GM12801 (cell line): ENCODE data around the gene ATP8B3.

Source experiments
- TF ChIP-seq, protein P1 (sequence below): IDR thresholded peaks from one replicate; pipeline ENCODE4 v1.5.1; 2011; ENCODE audit warnings: control low read depth; ENCODE audit not compliant: insufficient read length; ENCODE audit errors: extremely low read depth

ATP8B3 gene

DNA sequence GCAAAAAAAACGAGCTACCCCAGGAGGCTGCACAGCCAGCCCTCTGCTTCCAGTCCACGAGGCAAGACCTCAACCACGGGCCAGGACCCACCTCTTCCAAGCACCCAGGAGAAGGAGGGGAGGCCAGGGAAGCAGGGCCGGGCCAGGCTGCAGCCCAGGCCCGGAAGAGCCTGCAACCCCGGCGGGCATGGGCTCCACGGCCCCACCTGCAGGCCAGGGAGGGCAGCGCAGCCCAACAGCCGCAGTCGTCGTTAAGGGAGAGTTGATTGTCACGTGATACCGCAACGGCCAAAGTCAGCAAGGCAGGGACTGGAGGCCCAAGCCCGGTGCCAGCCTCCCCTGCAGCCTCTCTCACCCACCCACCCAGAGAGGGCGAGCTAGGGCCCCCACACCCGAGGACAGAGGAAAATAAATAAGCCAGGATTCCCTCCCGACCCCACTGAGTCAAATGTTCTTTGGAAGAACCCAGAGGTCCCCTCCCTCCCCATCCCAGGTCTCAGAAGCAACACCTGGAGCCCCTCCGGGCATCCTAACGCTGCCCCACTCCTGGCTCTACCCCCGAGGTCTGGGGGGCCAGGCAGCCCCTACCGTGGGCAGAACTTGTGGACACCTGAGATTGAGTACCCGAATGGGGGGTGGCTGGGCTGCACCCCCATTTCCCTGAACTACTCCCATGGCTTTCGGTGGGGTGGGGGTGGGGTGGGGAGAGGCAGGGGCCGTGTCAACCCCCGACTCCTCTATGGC, 41.4 kb upstream of the ATP8B3 start:
- TF ChIP-seq, protein P1, sequence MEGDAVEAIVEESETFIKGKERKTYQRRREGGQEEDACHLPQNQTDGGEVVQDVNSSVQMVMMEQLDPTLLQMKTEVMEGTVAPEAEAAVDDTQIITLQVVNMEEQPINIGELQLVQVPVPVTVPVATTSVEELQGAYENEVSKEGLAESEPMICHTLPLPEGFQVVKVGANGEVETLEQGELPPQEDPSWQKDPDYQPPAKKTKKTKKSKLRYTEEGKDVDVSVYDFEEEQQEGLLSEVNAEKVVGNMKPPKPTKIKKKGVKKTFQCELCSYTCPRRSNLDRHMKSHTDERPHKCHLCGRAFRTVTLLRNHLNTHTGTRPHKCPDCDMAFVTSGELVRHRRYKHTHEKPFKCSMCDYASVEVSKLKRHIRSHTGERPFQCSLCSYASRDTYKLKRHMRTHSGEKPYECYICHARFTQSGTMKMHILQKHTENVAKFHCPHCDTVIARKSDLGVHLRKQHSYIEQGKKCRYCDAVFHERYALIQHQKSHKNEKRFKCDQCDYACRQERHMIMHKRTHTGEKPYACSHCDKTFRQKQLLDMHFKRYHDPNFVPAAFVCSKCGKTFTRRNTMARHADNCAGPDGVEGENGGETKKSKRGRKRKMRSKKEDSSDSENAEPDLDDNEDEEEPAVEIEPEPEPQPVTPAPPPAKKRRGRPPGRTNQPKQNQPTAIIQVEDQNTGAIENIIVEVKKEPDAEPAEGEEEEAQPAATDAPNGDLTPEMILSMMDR, result no peak

DNA sequence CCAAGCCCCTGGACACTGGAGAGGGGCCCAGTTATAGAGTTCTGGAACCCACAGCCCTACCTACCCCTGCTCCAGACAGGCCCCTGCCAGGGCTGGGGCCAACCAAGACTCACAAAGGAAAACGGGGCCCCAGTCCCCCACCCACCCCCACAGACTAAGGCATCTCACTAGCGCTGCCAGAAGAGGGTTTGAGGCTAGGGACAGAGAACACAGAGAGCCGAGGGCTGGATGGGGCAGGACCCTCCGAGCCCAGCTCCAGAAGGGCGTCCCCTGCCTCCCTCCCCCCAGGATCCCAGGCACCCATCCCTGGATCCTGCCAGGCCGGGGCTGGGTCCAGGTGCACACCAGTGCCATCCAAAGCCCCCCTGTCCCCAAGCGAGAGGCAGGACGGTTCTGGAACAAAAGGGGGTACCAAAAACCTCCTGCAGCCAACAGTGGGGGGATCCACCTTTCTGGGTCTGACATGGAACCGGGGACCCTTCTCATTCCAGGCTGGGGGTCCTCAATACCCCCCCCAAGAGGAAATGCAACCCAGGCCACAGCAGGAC, 40.6 kb upstream of the ATP8B3 start:
- TF ChIP-seq, protein P1, result no peak

DNA sequence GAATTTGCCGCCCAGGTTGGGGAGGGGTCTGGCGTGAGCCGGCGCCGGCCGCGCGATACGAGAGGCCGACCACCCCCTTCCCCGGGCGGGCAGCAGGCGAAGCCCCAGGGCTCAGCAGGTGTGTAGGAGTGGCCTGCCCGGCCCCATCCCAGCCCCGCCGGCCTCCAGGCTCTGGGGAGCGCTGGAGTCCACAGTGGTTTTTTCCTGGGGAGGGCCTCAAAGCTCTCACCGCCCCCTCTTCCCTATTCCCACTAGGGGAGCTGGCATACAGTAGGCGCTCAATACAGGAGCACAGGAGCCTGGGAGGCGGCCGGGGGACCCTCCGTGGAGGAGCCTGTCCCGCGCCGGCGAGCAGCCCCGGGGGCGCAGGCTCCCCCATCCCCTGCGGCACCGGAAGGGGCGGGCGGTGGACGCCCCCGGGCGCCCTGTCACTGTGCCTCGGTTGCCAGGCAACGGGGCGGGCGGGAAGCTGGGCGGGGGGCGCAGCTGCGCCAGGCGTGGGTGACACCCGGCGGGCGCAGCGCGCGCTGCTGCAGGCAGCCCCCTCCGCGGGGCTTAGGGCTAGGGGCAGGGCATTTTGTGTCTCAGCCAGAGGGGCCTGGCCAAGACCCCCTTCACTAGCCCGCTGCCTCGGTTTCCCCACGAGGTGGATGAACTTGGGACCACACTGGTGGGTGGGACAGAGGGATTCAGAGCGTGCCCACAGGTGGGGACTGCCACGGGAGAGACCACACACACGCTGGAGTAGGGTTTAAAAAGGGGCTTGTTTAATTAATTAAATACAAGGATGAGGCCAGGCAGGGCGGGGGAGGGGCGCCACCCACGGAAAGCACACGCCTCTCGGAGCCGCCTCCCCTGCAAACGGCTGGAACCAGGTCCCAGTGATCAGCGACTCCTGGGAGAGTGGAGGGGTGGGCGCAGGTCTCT, 39.8 kb upstream of the ATP8B3 start:
- TF ChIP-seq, protein P1, result no peak

DNA sequence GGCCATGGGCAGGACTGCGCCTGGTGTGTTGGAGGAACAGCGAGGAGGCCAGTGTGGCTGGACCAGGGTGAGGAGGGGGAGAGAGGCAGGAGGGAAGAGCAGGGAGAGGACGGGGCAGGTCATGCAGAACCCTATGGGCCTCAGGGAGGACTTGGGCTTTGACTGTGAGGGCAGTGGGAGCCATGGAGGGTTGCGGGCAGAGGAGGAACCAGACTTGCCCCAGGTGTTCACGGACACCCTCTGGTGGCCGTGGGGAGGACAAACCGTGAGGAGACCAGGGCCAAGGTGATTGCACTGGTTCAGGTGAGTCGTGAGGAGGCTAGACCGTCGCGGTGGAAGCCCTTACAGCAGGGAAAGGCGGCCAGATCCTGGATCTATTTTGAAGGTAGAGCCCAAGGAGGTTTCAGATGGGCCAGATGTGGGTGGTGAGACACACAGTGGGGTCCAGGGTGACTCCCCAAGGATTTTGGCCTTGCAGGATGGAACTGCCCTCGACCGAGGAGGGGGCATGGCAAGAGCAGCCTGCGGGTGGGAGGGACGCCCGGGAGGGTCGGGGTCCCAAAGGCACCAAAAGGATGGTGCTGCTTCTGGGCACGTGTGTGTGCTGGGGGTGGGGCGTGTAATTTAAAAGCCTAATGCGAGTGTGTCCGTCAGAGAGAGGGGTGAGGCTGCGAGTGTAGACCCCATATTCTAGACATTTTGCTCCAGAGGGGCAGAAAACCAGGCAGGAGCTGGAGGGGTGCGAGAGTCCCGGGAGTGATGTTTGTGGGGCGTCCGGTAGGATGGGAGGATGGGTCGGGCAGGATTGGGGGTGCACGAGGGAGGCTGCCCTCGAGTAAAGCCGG, 39.0 kb upstream of the ATP8B3 start:
- TF ChIP-seq, protein P1, result no peak

DNA sequence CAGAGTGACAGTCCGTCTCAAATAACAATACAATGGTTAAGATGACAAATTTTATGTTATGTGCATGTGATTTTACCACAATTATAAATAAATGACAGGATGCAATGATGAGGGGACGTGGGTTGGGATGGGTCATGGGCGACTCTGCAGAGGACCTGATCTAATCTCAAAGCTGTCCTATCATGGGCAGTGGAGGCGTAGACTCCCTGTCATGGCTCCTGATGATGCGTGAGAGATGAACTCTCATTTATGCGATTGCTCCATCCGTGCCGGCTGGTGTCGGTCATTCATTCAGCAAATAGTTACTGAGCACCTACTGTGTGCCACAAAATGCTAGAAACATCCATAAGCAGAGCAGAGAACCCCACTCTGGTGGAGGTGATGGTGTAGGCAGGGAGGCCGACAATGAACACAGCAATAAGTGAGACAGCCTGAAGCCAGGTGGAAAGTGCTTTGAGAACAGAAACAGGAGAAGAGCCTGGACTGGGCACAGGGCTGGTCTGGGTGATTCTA, 37.9 kb upstream of the ATP8B3 start:
- TF ChIP-seq, protein P1, result no peak

DNA sequence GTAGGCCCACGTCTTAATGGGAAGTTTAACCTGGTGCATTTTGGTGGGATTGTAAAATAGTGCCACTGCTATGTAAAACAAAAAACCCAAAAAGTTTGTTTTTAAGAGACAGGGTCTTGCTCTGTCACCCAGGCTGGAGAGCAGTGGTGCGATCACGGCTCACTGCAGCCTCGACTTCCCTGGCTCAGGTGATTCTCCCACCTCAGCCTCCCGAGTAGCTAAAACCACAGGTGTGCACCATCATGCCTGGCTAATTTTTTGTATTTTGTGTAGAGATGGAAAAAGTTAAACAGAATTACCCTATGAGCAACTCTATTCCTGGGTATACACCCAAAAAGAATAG, 37.0 kb upstream of the ATP8B3 start:
- TF ChIP-seq, protein P1, result no peak
